SK-N-SH treated with all-trans-retinoic acid at 6 μM for 48 hours (cell line): Measurements from ENCODE around the gene TMEM181.

ENCODE experiments used
- ATAC-seq: fragments of 200-7000 bp; cut with Tn5 transposase; 3 replicates; pipeline ENCODE4 v1.9.1; 2020; ENCODE audit warnings: mild to moderate bottlenecking, moderate library complexity
- ARNTL ChIP-seq: fragments of 450-650 bp; formaldehyde crosslinking; IDR thresholded peaks from 2 replicates; pipeline ENCODE4 v1.5.0; 2020; ENCODE audit warnings: low read depth, mild to moderate bottlenecking, moderate library complexity, borderline replicate concordance
- BACH2 ChIP-seq: fragments of 250-450 bp; sonication (Bioruptor Pico); IDR thresholded peaks from 2 replicates; pipeline ENCODE4 v1.9.0; 2021; ENCODE audit warnings: mild to moderate bottlenecking, borderline replicate concordance
- CREB5 ChIP-seq: fragments of 250-450 bp; sonication (Bioruptor Pico); IDR thresholded peaks from 2 replicates; pipeline ENCODE4 v1.5.1; 2020; ENCODE audit warnings: low read depth, mild to moderate bottlenecking, moderate library complexity
- CSDC2 ChIP-seq: fragments of 250-450 bp; sonication (Bioruptor Pico); IDR thresholded peaks from 2 replicates; pipeline ENCODE4 v1.5.0; 2020; ENCODE audit warnings: mild to moderate bottlenecking, moderate library complexity
- CSRNP3 ChIP-seq: fragments of 250-450 bp; sonication (Bioruptor Pico); IDR thresholded peaks from 2 replicates; pipeline ENCODE4 v1.5.1; 2021; ENCODE audit warnings: mild to moderate bottlenecking, moderate library complexity
- ESRRG ChIP-seq: fragments of 250-450 bp; sonication (Bioruptor Pico); IDR thresholded peaks from 2 replicates; pipeline ENCODE4 v1.6.1; 2021; ENCODE audit warnings: mild to moderate bottlenecking
- GLIS3 ChIP-seq: fragments of 250-450 bp; sonication (Bioruptor Pico); IDR thresholded peaks from 2 replicates; pipeline ENCODE4 v1.5.0; 2020; ENCODE audit warnings: mild to moderate bottlenecking, moderate library complexity
- ISL1 ChIP-seq: fragments of 250-450 bp; sonication (Bioruptor Pico); IDR thresholded peaks from 2 replicates; pipeline ENCODE4 v2.1.2; 2022; ENCODE audit warnings: mild to moderate bottlenecking, moderate library complexity
- OSR1 ChIP-seq: fragments of 250-450 bp; sonication (Bioruptor Pico); IDR thresholded peaks from 2 replicates; pipeline ENCODE4 v1.8.0; 2022; ENCODE audit warnings: moderate library complexity, mild to moderate bottlenecking, inconsistent platforms
- PATZ1 ChIP-seq: fragments of 250-450 bp; sonication (Bioruptor Pico); IDR thresholded peaks from 2 replicates; pipeline ENCODE4 v1.8.0; 2020; ENCODE audit warnings: mild to moderate bottlenecking, moderate library complexity, borderline replicate concordance
- POU6F1 ChIP-seq: fragments of 250-450 bp; sonication (Bioruptor Pico); IDR thresholded peaks from 2 replicates; pipeline ENCODE4 v1.8.0; 2021; ENCODE audit warnings: low read depth, mild to moderate bottlenecking, moderate library complexity, borderline replicate concordance
- PPARA ChIP-seq: fragments of 250-450 bp; sonication (Bioruptor Pico); IDR thresholded peaks from 2 replicates; pipeline ENCODE4 v1.5.0; 2020; ENCODE audit warnings: mild to moderate bottlenecking, borderline replicate concordance
- RARB ChIP-seq: fragments of 250-450 bp; sonication (Bioruptor Pico); IDR thresholded peaks from 2 replicates; pipeline ENCODE4 v1.8.0; 2021; ENCODE audit warnings: mild to moderate bottlenecking, moderate library complexity
- SNAI2 ChIP-seq: fragments of 250-450 bp; sonication (Bioruptor Pico); IDR thresholded peaks from 2 replicates; pipeline ENCODE4 v1.5.0; 2020; ENCODE audit warnings: mild to moderate bottlenecking, moderate library complexity
- TCF4 ChIP-seq: fragments of 250-450 bp; sonication (Bioruptor Pico); IDR thresholded peaks from 2 replicates; pipeline ENCODE4 v1.8.0; 2021; ENCODE audit warnings: mild to moderate bottlenecking, moderate library complexity, borderline replicate concordance
- TOX ChIP-seq: fragments of 250-450 bp; sonication (Bioruptor Pico); IDR thresholded peaks from 2 replicates; pipeline ENCODE4 v1.8.0; 2021; ENCODE audit warnings: mild to moderate bottlenecking, moderate library complexity, borderline replicate concordance
- TSHZ2 ChIP-seq: fragments of 250-450 bp; sonication (Bioruptor Pico); IDR thresholded peaks from 2 replicates; pipeline ENCODE4 v1.5.0; 2020; ENCODE audit warnings: mild to moderate bottlenecking, moderate library complexity
- ZC3H10 ChIP-seq: fragments of 250-450 bp; sonication (Bioruptor Pico); IDR thresholded peaks from 2 replicates; pipeline ENCODE4 v1.5.1; 2021; ENCODE audit warnings: mild to moderate bottlenecking, moderate library complexity
- ZFP3 ChIP-seq: fragments of 250-450 bp; sonication (Bioruptor Pico); IDR thresholded peaks from 2 replicates; pipeline ENCODE4 v1.5.0; 2020; ENCODE audit warnings: mild to moderate bottlenecking, moderate library complexity
- ZFP30 ChIP-seq: fragments of 450-650 bp; formaldehyde crosslinking; IDR thresholded peaks from 2 replicates; pipeline ENCODE4 v1.5.0; 2022; ENCODE audit warnings: mild to moderate bottlenecking, moderate library complexity
- ZNF565 ChIP-seq: fragments of 450-650 bp; formaldehyde crosslinking; conservative IDR thresholded peaks from 2 replicates; pipeline ENCODE4 v1.5.0; 2020; ENCODE audit warnings: low read depth, mild to moderate bottlenecking, moderate library complexity
- ZNF70 ChIP-seq: fragments of 450-650 bp; formaldehyde crosslinking; IDR thresholded peaks from 2 replicates; pipeline ENCODE4 v1.5.0; 2020; ENCODE audit warnings: mild to moderate bottlenecking, moderate library complexity
- ZNF8 ChIP-seq: fragments of 450-650 bp; formaldehyde crosslinking; IDR thresholded peaks from 2 replicates; pipeline ENCODE4 v1.5.0; 2020; ENCODE audit warnings: mild to moderate bottlenecking, moderate library complexity

Gene TMEM181

GRCh38 chr6:158567871-158568401 is 8.0 kb downstream of the TMEM181 start (continued):
- no peak for TF ChIP-seq RARB (CRISPR knock-in tag)
- TF ChIP-seq TCF4 (CRISPR knock-in tag) = no peak
- no peak for TF ChIP-seq PPARA (CRISPR knock-in tag)
- no peak for TF ChIP-seq ZNF70 (CRISPR knock-in tag)
- TF ChIP-seq BACH2 (CRISPR knock-in tag) = no peak

- no peak for ATAC-seq
- no peak for TF ChIP-seq ZNF8 (CRISPR knock-in tag)
- TF ChIP-seq CSDC2 = no peak
- TF ChIP-seq CREB5 (CRISPR knock-in tag) = no peak
- no peak for TF ChIP-seq ZNF565
- TF ChIP-seq ZFP3 (CRISPR knock-in tag) = no peak
- TF ChIP-seq PPARA (CRISPR knock-in tag) = no peak
- TF ChIP-seq ISL1 = no peak
- TF ChIP-seq TCF4 (CRISPR knock-in tag) = no peak
- TF ChIP-seq TOX (CRISPR knock-in tag) = no peak
- TF ChIP-seq ESRRG = no peak
- TF ChIP-seq PATZ1 (CRISPR knock-in tag) = no peak
- TF ChIP-seq POU6F1 (CRISPR knock-in tag) = no peak
- TF ChIP-seq GLIS3 (CRISPR knock-in tag) = no peak
- TF ChIP-seq ARNTL (CRISPR knock-in tag) = no peak
- TF ChIP-seq RARB (CRISPR knock-in tag) = no peak
- no peak for TF ChIP-seq BACH2 (CRISPR knock-in tag)
- TF ChIP-seq OSR1 = no peak
- TF ChIP-seq CSRNP3 (CRISPR knock-in tag) = no peak
- TF ChIP-seq TSHZ2 = no peak
- TF ChIP-seq ZNF70 (CRISPR knock-in tag) = no peak
These were observed 8.7 kb downstream of the TMEM181 start for GRCh38 chr6:158568549-158568948.

GRCh38 chr6:158569036-158569435 is 9.1 kb downstream of the TMEM181 start:
- no peak for ATAC-seq
- no peak for TF ChIP-seq SNAI2 (CRISPR knock-in tag)
- TF ChIP-seq PPARA (CRISPR knock-in tag) = no peak
- TF ChIP-seq POU6F1 (CRISPR knock-in tag) = no peak
- no peak for TF ChIP-seq RARB (CRISPR knock-in tag)
- no peak for TF ChIP-seq PATZ1 (CRISPR knock-in tag)
- TF ChIP-seq CREB5 (CRISPR knock-in tag) = no peak
- TF ChIP-seq CSDC2 = no peak
- no peak for TF ChIP-seq OSR1
- TF ChIP-seq ZC3H10 (CRISPR knock-in tag) = no peak
- TF ChIP-seq ZFP30 = no peak
